ENCODE data around the gene TTC3.

DNA sequence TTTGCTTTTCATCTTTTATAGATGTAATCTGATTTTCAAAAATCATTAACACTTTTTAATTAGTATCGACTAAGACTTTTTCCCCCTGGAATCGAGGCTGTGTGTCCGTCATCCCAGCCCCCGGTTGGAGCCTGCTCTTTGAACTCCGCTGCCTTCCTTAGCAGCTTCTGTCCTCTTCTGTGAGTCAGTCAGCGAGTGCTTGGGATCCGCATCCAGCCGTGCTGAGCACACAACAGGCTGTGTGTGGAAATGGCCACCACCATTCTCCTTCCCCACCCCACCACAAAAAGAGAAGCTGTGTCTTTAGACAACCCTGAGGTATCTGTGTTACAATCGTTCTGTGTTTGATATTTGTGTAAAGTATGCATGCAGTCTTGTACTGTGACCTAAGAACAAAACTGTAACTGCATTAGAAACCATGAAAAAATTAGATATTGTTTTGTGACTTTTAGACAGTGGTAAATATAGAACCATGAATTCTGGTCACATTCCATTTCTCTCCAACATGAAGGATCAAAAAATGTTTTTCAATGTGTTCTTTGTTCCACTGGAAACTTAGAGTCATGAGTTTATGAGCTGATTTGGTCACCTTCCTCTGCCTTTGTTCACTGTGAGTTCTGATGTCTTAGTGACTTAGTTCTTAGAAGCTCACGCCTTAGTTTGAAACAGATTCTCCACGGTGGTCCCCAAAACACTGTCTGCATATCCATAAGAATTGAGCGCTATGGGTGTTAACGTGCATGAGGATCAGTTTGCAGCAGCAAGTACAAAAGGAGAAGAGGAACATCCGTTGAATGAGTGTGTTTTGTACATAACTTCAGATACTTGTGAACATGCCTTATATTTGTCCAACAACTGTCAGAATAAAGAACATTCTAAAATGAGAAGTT lies 129.4 kb downstream of the TTC3 start:
- TF ChIP-seq REST (IDR thresholded peaks at IDR 0.05; ENCODE audit: insufficient replicate concordance, low read depth) (no peak), CTCF (IDR thresholded peaks at IDR 0.05; ENCODE audit: insufficient read depth, low read length) (no peak)

Measured in HL-60 (cell line).